ENCODE data around the gene RPL13A. TPM values are rescaled to one million over a fixed set of nuclear protein-coding genes. Genes with fewer than 3 reads are reported as not detected.

RPL13A gene
- total RNA-seq, 2 experiments from 2014 or later = 1,992 to 2,019 TPM

- ChIA-PET POLR2A (interaction anchor here (2.1 kb wide), 1 partner anchor 10 kb away, joined by 7 read pairs; no protein-coding TSS in a partner anchor), CTCF (interaction anchor here (1.3 to 2.3 kb wide), 2 partner anchors 10 to 94 kb away, joined by 3 to 13 read pairs; no protein-coding TSS in a partner anchor)
- Mint-ChIP-seq H3K9me3 (ENCODE audit: insufficient read depth) (no peaks in the 10 kb centered on the region), H3K4me3 (peak overlapping the region; percentile 29), H3K4me1 (ENCODE audit: low read depth) (peaks cover 47% of the 10 kb centered on the region), H3K27me3 (ENCODE audit: low read depth) (no peaks in the 10 kb centered on the region), H3K36me3 (ENCODE audit: low read depth) (peaks cover 88% of the 10 kb centered on the region), H3K27ac (peak overlapping the region; percentile 96)
- ATAC-seq = no peak
- DNase-seq = no peak
These were observed 1.2 kb upstream of the RPL13A start for GRCh38 chr19:49486232-49486631.

DNA sequence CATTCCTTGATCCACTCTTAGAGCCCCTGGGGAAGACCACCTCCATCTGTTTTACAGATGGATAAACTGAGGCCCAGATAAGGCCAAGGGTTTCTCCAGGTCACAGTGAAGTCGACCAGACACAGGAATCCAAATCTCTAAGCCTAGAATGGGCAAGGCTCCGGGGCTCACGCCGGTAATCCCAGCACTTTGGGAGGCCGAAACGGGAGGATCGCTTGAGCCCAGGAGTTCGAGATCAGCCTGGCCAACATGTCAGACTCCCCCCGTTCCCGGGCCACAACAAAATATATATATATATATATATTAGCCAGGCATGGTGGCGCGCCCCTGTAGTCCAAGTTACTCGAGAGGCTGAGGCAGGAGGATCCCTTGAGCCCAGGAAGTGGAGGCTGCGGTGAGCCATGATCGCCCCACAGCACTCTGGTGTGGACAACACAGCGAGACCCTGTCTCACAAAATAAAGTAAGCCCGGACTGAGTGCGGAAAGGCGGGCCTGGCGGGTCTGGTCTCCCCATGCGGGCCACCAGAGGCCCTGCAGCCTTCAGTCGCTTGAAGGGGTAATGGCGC, 615 bp upstream of the RPL13A start:
- Mint-ChIP-seq H3K4me3 (peak overlapping the region; percentile 98), H3K27me3 (ENCODE audit: low read depth) (no peaks in the 10 kb centered on the region), H3K27ac (peak overlapping the region; percentile 96), H3K4me1 (ENCODE audit: low read depth) (peaks cover 49% of the 10 kb centered on the region), H3K9me3 (ENCODE audit: insufficient read depth) (no peaks in the 10 kb centered on the region), H3K36me3 (ENCODE audit: low read depth) (peaks cover 90% of the 10 kb centered on the region)
- POLR2A ChIA-PET = interaction anchor here (1.0 to 2.1 kb wide), 5 partner anchors 8 to 154 kb away, joined by 3 to 7 read pairs (median 3); partner anchors contain the start of gene ALDH16A1
- ATAC-seq (no peak), DNase-seq (no peak)
- CTCF ChIA-PET = interaction anchor here (1.1 to 2.3 kb wide), 4 partner anchors 11 to 95 kb away, joined by 3 to 13 read pairs (median 6); partner anchors contain the start of gene FLT3LG

DNA sequence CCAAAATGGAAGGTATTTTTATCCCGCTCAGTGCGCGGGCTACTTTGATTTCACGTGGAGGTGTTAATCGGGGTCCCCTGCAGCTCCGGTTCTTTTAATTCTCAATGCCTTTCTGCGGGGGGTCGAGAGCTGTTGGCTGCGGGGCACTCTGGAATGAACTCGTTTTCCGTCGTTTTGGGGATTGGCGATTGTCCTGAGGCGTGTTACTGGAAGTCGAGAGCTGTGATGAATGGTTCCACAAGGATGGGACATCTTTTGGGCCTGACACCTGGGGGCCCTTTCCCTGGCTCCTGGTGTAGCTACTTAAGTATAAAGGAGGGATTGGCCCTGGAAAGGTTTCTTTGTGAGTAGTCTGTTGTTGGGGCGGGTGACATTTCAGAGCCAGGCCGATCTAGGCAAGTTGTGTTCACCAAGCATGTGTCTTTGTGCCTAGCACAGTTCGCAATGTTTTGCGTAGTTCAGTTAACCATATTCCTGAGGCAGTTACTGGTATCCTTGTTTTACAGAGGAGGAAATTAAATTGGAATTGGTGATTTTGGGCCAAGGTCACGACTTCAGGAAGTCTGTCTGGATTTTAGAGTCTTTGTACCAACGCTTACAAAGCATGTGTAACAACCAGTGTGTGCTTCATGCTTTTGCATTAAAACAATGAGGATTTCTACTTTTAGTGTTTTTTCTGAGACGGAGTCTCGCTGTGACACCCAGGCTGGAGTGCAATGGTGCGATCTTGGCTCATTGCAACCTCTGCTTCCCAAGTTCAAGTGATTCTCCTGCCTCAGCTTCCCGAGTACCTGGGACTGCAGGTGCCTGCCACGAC, 846 bp downstream of the RPL13A start:
- Mint-ChIP-seq H3K27me3 (ENCODE audit: low read depth) (no peaks in the 10 kb centered on the region), H3K36me3 (ENCODE audit: low read depth) (peaks cover 94% of the 10 kb centered on the region), H3K9me3 (ENCODE audit: insufficient read depth) (no peaks in the 10 kb centered on the region), H3K4me3 (peak overlapping the region; percentile 98), H3K4me1 (ENCODE audit: low read depth) (peaks cover 60% of the 10 kb centered on the region), H3K27ac (peak overlapping the region; percentile 96)
- CTCF ChIA-PET = interaction anchor here (0.8 to 2.2 kb wide), 10 partner anchors 9 to 80 kb away, joined by 3 to 12 read pairs (median 3); partner anchors contain the start of gene FLT3LG
- DNase-seq (no peak), ATAC-seq (no peak)
- POLR2A ChIA-PET = interaction anchor here (0.7 to 2.2 kb wide), 12 partner anchors 10 to 362 kb away, joined by 3 to 7 read pairs (median 4); partner anchors contain the start of genes ALDH16A1 and PIH1D1

- Mint-ChIP-seq H3K4me3 (peak overlapping the region; percentile 98), H3K36me3 (ENCODE audit: low read depth) (peaks cover 90% of the 10 kb centered on the region), H3K9me3 (ENCODE audit: insufficient read depth) (no peaks in the 10 kb centered on the region), H3K4me1 (ENCODE audit: low read depth) (peaks cover 60% of the 10 kb centered on the region), H3K27me3 (ENCODE audit: low read depth) (no peaks in the 10 kb centered on the region), H3K27ac (peak overlapping the region; percentile 96)
- CTCF ChIA-PET = interaction anchor here (0.7 to 2.2 kb wide), 9 partner anchors 9 to 98 kb away, joined by 3 to 12 read pairs (median 3); partner anchors contain the start of gene FLT3LG
- POLR2A ChIA-PET = interaction anchor here (0.6 to 2.2 kb wide), 7 partner anchors 13 to 362 kb away, joined by 3 to 7 read pairs (median 4); partner anchors contain the start of genes FLT3LG and PIH1D1
- ATAC-seq (no peak), DNase-seq (no peak)
These were observed 1.6 kb downstream of the RPL13A start for GRCh38 chr19:49488863-49489537.

- Mint-ChIP-seq H3K36me3 (ENCODE audit: low read depth) (peaks cover 85% of the 10 kb centered on the region), H3K27ac (peak overlapping the region; percentile 96), H3K4me1 (ENCODE audit: low read depth) (peaks cover 59% of the 10 kb centered on the region), H3K27me3 (ENCODE audit: low read depth) (no peaks in the 10 kb centered on the region), H3K4me3 (peak overlapping the region; percentile 98), H3K9me3 (ENCODE audit: insufficient read depth) (no peaks in the 10 kb centered on the region)
- ATAC-seq = no peak
- POLR2A ChIA-PET = interaction anchor here (0.8 to 2.2 kb wide), 3 partner anchors 13 to 91 kb away, joined by 3 to 7 read pairs (median 4); partner anchors contain the start of gene FLT3LG
- CTCF ChIA-PET = interaction anchor here (0.9 to 2.2 kb wide), 3 partner anchors 57 to 98 kb away, joined by 3 to 12 read pairs (median 3); no protein-coding TSS in a partner anchor
- peak; percentile 46 for DNase-seq
These were observed 2.3 kb downstream of the RPL13A start for GRCh38 chr19:49489601-49490167.

- Mint-ChIP-seq H3K4me1 (ENCODE audit: low read depth) (peaks cover 64% of the 10 kb centered on the region), H3K4me3 (peak overlapping the region; percentile 98), H3K27ac (peak overlapping the region; percentile 96), H3K27me3 (ENCODE audit: low read depth) (no peaks in the 10 kb centered on the region), H3K9me3 (ENCODE audit: insufficient read depth) (no peaks in the 10 kb centered on the region), H3K36me3 (ENCODE audit: low read depth) (peaks cover 79% of the 10 kb centered on the region)
- DNase-seq (no peak), ATAC-seq (no peak)
- ChIA-PET CTCF (no interaction called here), POLR2A (interaction anchor here (0.8 kb wide), 1 partner anchor 14 kb away, joined by 3 read pairs; no protein-coding TSS in a partner anchor)
These were observed 3.0 kb downstream of the RPL13A start for GRCh38 chr19:49490287-49491029.

DNA sequence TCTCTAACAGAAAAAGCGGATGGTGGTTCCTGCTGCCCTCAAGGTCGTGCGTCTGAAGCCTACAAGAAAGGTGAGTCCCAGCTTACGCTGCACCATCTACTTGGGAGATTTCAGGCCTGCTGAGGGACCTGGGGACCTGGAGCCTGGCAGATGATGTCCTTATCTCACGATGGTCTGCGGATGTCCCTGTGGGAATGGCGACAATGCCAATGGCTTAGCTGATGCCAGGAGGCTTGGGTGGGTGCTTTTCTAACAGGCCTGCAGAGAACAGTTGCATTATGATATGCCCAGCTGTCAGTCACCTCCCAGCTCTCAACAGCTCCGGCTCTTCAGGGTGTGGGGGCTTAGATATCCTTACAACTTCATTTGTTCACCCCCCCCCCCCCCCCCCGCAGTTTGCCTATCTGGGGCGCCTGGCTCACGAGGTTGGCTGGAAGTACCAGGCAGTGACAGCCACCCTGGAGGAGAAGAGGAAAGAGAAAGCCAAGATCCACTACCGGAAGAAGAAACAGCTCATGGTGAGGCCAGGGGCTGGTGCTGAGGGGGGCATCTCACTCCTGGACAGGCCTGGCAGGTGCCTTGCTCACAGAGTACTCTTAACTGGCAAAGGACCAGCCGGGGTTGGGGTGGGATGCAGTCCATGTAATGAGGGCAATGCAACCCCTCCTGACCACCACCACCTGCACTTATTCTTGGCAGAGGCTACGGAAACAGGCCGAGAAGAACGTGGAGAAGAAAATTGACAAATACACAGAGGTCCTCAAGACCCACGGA, 3.8 kb downstream of the RPL13A start:
- POLR2A ChIA-PET = interaction anchor here (0.8 kb wide), 1 partner anchor 15 kb away, joined by 3 read pairs; no protein-coding TSS in a partner anchor
- peak overlapping the region; percentile 98 for H3K4me3 Mint-ChIP-seq
- peaks cover 72% of the 10 kb centered on the region for H3K36me3 Mint-ChIP-seq (ENCODE audit: low read depth)
- H3K9me3 Mint-ChIP-seq (ENCODE audit: insufficient read depth) = no peaks in the 10 kb centered on the region
- H3K27me3 Mint-ChIP-seq (ENCODE audit: low read depth) = no peaks in the 10 kb centered on the region
- no peak for DNase-seq
- peaks cover 57% of the 10 kb centered on the region for H3K4me1 Mint-ChIP-seq (ENCODE audit: low read depth)
- H3K27ac Mint-ChIP-seq = peak overlapping the region; percentile 96
- no peak for ATAC-seq
- CTCF ChIA-PET = no interaction called here

GRCh38 chr19:49491804-49492572, 4.6 kb downstream of the RPL13A start:
- ATAC-seq (no peak), DNase-seq (no peak)
- POLR2A ChIA-PET = interaction anchor here (0.8 to 1.6 kb wide), 4 partner anchors 13 to 40 kb away, joined by 3 read pairs; no protein-coding TSS in a partner anchor
- H3K9me3 Mint-ChIP-seq (ENCODE audit: insufficient read depth) = no peaks in the 10 kb centered on the region
- H3K27me3 Mint-ChIP-seq (ENCODE audit: low read depth) = no peaks in the 10 kb centered on the region
- H3K4me1 Mint-ChIP-seq (ENCODE audit: low read depth) = peaks cover 55% of the 10 kb centered on the region
- CTCF ChIA-PET = interaction anchor here (1.2 kb wide), 1 partner anchor 16 kb away, joined by 10 read pairs; no protein-coding TSS in a partner anchor
- peaks cover 73% of the 10 kb centered on the region for H3K36me3 Mint-ChIP-seq (ENCODE audit: low read depth)
- H3K4me3 Mint-ChIP-seq = peak overlapping the region; percentile 18
- peak overlapping the region; percentile 81 for H3K27ac Mint-ChIP-seq

DNA sequence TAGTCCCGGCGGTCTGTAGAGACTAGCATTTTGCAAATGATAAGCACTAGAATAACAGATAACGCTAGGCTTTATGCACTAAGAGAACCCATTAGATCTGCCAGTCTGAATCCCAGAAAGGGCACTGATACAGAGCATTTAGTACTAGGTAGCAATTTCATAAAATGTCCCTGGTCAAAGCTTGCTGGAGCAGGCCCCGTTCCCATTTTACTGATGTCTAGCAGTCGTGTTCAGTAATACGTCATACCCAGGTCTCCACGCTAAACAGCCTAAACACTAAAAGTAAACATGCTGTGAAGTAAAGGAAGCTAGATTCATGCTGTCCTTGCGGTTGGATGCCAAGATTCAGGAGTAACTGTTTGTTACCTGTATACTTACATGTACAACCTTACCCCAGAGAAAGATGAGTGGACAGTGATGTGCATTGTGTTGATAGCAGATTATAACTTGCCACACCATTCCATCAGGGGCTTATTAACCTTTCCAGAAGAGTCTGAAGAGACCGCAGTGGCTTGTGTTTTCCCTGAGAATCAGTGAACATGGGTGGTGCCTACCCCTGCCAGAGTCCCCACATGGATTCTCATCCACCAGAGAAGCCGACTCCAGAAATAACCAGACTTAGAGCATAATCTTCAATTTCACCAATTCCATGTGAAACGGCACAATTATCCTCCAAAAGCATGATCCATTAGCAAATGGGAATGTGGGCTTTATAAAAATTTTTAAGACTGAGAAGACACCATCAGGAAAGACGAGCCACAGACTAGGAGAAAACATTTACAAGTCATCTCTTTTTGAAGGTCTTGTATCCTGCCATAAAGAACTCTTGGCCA, 5.4 kb downstream of the RPL13A start:
- CTCF ChIA-PET = interaction anchor here (1.2 to 3.8 kb wide), 2 partner anchors 17 kb away, joined by 10 to 20 read pairs; no protein-coding TSS in a partner anchor
- POLR2A ChIA-PET = interaction anchor here (0.7 to 1.6 kb wide), 5 partner anchors 14 to 183 kb away, joined by 3 read pairs; no protein-coding TSS in a partner anchor
- Mint-ChIP-seq H3K4me1 (ENCODE audit: low read depth) (peaks cover 57% of the 10 kb centered on the region), H3K27ac (peak overlapping the region; percentile 81), H3K9me3 (ENCODE audit: insufficient read depth) (no peaks in the 10 kb centered on the region), H3K27me3 (ENCODE audit: low read depth) (no peaks in the 10 kb centered on the region), H3K4me3 (no peak overlapping the region), H3K36me3 (ENCODE audit: low read depth) (peaks cover 73% of the 10 kb centered on the region)
- ATAC-seq (no peak), DNase-seq (no peak)
